Left lobe of liver (tissue), 2 donors: ENCODE measurements around the gene PITPNC1. TPM values are rescaled to one million over a fixed set of nuclear protein-coding genes. Genes with fewer than 3 reads are reported as not detected.
A peak's percentile ranks its signal among the peaks of the same experiment; 100 is the strongest.
"Not testable (repeated sequence)": the region's sequence is repeated elsewhere in the genome, so short reads cannot be mapped to it uniquely, and the experiment has no call there.

Experiments used
- ATAC-seq: fragments of 200-7000 bp; cut with Tn5 transposase; one replicate; pipeline ENCODE4 v1.9.1; 2020; ENCODE audit warnings: mild to moderate bottlenecking, moderate library complexity
- DNase-seq: peaks from one replicate; pipeline ENCODE4 v3.0.0-alpha.2; 2020; ENCODE audit warnings: low spot score
- total RNA-seq: library from RNA; stranded (reverse); gene quantifications from one replicate; pipeline ENCODE4 v1.2.1, GENCODE V29; 2021
- donor health status: DM: no; HTN: no; CAD: no; lungs with moderate emphysema.
- donor health status: DM: no; HTN: yes; CAD: no.

Gene PITPNC1
- total RNA-seq, 1 donor from 2014 or later = 13.1 TPM

DNA sequence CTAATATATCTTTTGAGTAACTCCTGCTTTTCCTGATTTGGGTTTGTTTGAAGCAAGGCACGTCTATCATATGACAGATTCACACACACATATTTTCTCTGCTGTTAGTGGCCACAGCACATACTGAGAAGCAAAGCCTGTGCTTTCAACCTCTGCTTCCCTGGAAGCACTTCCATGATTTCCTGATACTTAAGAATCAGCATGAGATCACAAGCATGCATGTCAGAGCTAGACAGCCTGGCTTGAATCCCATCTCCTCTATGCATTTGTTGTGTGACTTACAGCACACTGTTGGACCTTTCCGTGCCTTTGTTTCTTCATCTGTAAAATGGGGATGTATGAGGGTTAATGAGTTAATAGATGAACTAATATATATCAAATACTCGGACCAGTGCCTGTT, 189.6 kb downstream of the PITPNC1 start:
- DNase-seq (no peak), ATAC-seq (no peak)

DNA sequence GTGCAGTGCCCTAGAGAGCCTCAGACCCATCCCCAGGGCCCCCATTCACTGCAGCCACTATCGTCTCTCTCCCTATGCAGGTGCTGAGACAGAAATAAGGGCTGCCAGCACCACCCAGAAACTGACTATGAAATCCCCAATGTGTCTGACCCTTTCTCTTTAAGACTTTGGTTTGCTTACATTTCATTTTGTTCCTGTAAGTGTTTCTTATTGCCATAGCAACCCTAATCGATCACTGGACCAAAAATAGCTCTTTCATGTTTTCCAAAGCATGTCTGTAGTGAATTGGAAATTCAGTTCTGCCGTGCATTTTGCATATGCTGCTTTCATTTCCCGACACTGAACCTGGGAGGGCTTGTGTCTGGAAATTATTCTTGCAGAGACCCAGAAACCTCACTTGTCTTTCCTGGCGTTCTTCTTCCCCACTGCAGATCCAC, 192.0 kb downstream of the PITPNC1 start:
- DNase-seq (no peak), ATAC-seq (no peak)

DNA sequence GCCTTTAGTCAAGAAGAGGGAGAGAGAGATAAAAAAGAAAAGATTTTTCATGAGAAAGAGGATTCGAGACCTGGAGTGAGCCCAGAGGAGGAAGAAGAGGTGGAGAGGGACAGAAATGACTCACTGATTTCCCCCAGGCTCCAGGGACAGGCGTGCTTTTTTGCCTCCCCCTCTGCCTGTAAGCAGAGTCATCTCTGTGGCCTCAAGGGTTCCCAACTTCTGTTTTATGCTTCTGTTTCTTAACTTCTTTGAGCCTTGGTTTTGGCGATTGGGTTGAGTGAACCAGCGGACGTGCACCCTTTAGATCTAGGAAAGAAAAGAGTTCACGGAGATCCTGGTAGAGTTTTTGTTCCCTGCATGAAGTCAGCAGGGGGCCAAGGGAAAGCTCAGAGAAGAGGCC, 192.8 kb downstream of the PITPNC1 start:
- ATAC-seq (no peak), DNase-seq (no peak)

DNA sequence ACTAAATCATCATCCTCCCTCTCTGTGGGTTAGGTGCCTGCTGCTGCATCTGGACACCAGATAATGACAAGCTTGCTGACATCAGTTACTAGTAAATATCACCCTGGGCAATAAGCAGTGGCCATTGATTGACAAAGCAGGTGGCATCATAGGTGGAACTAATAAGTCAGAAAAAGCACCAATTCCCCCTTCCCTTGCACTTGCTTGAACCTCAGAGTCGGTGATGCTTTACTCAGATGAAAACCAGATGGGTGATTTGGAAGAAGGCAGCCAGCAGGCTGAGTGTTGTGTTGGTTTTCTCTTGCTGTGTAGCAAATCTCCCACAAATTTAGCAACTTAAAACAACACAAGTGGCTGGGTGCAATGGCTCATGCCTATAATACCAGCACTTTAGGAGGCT, 193.7 kb downstream of the PITPNC1 start:
- DNase-seq (no peak), ATAC-seq (no peak)

DNA sequence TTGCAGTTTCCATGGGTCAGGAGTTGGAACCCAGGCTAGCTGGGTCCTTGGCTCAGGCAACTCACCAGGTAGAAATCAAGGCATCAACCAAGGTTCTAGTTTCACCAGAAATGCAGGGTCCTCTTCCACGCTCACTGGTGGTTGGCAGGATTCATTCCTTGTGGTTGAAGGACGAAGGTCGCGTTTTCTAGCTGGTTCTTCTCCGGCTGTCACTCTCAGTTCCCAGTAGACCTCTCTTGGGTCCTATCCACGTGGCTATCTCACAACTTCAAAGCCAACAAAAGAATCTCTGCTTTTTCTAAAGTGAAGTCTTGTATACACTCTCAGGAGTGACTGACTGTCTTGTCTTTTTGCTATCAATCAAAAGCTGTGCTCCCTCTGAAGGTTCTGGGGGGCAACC, 194.4 kb downstream of the PITPNC1 start:
- ATAC-seq (no peak), DNase-seq (no peak)

DNA sequence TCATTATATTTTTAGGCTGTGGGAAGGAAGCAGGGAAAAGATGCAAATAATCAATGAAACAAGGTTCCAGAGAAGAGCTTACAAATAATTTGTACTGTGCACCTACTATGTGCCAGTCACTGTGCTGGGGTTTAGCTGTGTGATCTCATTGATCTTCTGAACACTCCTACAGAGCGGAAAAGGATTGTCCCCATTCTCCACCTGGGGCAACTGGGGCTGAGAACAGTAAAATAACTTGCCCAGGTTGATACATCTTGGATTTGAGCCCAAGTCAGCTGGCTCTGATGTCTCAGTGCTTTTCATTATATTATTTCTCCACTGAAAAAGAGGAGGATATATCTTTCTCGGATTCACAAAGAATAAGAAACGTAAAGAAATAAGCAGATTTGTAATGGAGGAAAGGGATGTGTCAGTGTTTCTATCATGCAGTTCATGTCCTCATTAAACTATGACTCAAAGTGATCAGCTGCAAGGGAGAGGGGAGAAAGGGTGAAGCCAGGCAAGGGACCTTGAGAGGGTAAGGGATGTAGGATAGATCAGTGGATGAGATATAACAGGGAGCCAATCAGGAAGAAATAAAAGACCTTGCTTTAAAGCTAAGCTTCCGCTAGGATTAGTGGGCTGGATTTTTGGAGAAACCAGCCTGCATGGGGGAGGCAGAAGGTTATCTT, 197.0 kb downstream of the PITPNC1 start:
- no peak for ATAC-seq
- no peak for DNase-seq

DNA sequence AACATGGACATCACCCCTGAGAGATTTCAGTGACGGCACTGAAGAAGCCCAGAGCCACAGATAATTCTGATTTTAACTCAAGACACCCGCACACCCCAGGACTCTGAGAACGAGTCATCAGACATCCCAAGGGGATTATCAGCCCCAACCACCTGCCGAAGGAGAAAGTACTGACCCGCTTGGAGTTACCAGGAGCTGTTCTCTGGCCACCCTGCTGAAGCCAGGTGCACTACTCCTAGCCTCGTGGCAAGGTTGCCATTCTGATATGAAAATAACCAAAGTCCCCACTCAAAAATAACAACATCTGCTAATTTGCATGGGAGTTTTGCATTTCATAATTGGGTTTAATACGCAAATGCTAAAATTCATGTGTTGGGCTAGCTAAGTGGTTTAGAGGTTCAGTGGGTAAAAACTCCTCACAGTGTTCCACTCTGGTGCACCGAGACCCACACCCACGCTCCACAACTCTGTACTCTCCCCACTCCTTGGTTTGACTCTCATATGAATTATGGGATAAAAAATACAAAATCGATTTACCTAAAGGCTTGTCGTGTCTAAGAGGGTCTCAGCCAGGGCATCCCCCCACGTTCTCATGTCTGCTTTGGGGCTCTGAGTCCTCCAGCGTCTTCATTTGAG, 197.7 kb downstream of the PITPNC1 start:
- no peak for DNase-seq
- ATAC-seq = no peak

DNA sequence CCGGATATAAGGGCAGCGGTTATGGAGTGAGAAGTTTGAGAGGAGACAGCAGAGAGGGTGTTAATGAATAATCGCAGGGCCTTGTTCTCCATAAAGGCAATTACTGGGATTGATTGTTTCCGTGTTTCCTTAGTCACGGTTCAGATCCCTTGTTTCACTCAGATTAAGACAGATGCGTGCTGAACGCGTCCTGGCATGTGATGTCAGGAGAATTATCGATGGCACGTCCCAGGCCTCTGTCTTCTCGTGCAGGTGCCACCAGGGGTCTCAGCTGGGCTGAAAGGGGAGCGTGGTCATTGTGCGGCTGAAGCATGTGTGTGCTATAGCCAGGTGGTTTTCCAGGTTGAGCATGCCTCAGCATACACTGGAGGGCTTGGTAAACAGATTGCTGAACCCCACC, 198.2 kb downstream of the PITPNC1 start:
- DNase-seq (no peak), ATAC-seq (no peak)

DNA sequence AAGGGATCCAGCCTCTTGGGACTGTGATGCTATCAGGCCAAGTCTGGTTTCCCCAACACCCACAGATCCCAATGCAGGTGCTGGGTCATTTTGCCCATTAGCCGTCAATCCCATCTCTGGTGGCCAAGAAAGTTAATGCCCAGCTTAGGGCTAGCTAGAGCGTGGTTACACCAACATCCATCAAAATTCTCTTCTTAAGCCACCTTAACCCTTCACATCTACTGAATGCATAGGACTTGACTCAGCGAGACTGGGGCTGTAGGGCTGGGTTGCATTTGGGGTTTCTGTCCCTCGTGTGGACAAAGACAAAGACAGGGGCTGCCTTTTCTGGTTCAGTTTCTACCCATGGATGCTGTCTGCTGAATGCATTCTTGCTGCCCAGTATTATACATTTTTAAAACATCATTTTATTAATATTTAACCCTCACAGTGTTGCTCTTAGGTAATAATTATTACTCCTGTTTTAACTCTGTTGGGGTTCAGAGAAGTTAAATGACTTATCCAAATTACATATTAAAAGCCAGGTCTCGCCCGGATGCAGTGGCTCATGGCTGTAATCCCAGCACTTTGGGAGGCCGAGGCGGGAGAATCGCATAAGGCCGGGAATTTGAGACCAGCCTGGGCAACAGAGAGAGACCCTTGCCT, 199.5 kb downstream of the PITPNC1 start:
- no peak for ATAC-seq

DNA sequence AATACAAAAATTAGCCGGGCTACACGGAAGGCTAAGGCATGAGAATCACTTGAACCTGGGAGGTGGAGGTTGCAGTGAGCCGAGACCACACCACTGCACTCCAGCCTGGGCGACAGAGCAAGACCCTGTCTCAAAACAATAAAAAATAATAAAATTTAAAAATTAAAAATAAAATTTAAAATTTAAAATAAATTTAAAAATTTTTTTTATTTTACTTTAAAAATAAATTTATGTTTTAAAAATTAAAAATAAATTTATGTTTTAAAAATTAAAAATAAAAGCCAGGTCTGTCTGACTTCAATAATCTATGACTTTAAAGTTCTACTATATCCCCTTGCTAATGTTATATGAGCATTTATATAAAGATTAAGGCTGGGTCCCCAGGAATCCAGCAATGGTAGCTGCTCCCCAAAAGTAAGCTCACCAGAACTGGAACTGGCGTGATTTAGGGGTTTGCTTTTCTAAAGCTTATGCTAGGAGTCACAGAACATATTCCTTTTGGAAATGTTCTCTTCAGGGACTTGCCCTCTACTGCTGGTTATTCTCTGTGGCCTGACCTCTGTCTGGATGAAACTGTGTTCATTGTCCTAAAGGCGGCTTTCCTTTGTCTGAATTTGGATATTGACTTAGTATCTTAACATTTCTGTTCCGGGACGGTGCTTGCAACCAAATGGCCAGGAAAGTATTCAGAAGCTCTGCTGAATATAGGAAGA, 200.5 kb downstream of the PITPNC1 start:
- DNase-seq (no peak), ATAC-seq (no peak)

More for the DNA sequence above, 199.5 kb downstream of the PITPNC1 start:
- no peak for DNase-seq

DNA sequence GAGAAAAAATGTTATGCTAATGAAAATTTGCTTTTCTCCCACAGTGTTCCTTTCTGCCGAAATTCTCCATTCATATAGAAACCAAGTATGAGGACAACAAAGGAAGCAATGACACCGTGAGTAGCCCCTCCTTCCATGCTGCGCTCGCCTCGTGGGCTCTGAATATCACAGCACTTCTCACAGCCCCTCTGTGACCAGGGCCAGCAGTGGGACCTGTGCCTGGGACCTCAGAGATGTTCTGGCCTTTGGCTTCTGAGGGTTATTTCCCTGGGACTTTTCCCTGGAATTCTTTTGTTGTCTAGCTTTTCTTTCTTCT, 201.0 kb downstream of the PITPNC1 start:
- ATAC-seq = no peak
- DNase-seq = no peak

DNA sequence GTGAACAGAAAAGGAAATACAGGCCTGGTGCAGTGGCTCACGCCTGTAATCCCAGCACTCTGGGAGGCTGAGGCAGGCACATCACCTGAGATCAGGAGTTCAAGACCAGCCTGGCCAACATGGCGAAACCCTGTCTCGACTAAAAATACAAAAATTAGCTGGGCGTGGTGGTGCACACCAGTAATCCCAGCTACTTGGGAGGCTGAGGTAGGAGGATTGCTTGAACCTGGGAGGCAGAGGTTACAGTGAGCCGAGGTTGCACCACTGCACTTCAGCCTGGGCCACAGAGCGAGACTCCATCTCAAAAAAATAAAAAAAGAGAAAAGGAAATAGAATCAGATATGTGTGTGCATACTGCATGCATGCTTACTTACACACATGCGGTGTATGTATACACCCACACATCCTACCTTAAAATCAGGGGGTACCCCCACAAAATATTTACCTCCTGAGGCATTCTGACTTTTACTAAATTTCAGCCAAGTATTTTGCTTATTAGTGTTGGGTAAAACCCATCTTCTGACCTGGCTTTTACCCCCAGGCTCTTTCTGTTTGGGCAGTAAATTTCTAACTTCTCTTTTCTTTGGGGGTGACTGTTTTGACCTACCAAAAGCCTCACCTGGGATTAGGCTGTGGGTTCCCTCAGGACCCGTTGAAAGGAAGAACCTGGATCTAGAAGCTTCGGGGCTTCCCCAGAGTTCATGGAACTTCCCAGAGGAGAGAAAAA, 201.8 kb downstream of the PITPNC1 start:
- ATAC-seq, DNase-seq: not testable (repeated sequence)

DNA sequence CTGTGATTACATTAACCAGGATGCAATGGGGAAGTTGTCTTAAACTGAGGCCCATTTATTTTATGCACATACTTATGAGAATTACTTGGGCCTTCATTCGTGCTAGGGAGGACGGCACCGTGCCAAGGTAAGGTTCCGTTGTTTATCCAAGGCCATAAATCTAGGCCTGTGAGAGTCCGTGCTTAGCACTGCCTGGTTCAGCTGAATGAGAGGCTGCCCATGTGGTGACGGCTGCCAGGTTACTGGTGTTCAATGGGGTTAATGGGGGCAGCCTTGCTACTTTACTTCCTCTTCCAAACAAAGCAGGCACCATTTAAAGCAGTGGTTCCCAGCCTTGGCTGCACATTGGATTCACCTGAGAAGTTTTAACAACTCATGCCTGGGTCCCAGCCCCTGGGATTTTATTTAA, 205.6 kb downstream of the PITPNC1 start:
- no peak for DNase-seq

DNA sequence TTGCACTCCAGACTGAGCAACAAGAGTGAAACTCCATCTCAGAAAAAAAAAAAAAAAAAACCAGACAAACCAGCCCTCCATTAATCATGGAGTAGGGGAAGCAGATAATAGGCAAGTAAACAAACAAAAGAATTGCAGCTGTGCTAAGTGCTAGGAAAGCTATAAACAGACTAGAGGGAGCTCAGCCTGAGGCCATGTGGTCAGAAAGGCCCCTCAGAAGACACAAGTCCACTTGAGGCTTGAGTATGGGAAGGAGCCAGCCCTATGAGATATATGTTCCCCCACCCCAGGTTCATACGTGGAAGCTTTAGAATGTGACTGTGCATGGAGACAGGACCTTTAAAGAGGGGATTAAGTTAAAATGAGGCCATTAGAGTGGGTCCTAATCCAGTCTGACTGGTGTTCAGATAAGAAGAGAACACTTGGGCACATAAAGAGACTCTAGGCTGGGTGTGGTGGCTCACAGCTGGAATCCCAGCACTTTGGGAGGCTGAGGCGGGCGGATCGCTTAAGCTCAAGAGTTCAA, 208.1 kb downstream of the PITPNC1 start:
- DNase-seq = no peak
- ATAC-seq = no peak

More for the DNA sequence above, 205.6 kb downstream of the PITPNC1 start:
- ATAC-seq = no peak

DNA sequence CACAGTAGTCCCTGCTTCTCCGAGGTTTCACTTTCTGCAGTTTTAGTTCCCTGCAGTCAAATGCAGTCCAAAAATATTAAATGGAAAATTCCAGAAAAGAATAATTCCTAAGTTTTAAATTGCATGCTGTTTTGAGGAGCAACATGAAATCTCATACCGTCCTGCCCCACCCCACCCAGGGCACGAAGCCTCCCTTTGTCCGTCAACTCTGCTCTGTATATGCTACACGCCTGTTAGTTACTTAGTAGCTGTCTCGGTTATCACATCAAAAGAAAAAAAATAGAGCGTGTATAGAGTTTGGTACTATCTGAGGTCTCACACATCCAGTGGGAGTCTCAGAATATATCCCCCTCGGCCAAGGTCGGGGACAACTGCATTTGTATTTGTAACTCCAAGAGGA, 211.2 kb downstream of the PITPNC1 start:
- DNase-seq (no peak), ATAC-seq (no peak)

DNA sequence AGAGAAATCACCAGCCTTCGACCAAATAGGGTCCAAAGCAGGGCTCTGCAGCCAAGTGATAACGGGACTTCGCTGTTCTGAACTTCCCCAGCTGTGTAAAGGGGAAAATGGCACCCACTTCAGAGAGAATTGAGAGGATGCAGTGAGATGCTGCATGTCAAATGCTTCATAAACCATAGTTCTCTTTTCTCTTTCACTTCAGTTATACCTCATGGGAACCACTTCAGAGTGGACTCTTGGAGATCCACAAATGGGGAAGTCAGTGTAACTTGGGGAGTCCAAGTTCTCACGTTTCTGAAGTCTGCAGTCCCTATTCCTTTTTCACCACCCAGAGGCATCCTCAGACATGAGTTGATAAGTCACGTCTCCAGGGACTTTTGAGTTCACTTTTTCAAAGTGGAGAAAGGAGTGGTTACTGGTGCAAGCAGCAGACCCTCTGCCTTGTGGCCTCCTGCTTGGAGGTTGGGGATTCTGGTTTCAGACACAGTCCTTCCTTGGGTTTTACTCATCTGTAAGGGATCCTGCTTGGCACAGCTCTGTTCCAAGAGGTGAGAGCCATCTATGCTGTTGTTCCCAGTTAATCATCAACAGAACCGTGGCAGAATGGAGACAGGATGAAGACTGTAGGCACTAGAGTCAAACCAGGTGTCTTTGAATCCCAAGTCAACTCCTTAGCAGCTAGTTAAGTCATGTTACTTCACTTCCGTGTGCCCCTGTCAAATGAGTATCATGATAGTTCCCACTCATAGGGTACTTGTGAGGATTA, 217.2 kb downstream of the PITPNC1 start:
- no peak for DNase-seq
- peak; percentile 91 for ATAC-seq

DNA sequence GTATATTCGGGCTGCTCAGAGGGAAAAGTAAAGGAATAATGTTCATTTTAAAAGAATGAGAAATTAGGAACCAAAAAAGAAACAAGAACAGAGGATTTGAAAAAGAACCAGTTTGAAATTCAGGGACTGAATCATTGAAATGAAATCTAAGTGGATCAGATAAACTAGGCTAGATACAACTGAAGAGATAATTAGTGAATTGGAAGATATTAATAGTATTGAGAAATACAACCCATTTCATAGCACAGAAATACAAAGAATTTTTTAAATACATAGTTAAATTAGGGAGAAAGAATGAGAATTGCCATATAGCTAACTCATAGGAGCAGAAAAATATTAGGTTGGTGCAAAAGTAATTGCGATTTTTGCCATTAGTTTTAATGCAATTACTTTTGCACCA, 223.3 kb downstream of the PITPNC1 start:
- DNase-seq (no peak), ATAC-seq (no peak)

DNA sequence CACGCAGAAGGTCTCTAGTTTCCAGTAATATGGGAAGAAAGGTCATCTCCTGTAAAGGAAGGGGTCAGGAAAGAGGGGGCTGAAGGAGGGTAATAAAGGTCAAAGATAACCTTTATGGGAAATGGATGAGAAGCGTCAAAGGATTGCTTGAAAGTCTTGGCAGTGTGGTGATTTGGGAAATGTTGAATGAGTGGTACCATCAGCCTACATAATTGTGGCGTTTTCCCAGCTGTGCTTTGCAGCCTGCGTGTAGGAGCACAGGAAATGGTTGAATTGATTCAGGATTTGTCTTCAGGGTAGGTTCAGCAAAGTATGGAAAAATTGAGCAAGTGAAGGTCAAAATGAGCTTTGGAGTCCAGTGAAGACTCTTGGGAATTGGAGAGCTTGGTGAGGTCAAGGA, 224.8 kb downstream of the PITPNC1 start:
- no peak for DNase-seq

DNA sequence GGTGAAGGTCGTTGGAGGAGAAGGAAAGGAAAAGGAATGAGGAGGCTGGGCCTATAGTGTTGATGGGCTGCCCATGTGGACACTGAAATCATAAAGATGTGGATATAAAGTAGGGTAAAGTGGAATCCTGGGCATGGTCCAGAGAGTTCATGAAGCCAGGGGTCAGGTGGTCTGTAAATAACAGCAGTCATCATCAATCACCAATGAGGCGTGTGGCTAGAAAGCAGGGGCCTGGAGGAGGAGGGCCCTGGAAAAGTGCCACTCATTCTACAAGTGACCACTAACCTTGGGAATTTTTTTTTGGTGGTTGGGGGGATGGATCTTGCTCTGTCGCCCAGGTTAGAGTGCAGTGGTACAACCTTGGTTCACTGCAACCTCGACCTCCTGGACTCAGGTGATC, 225.4 kb downstream of the PITPNC1 start:
- DNase-seq = no peak
- ATAC-seq = no peak

More for the DNA sequence above, 224.8 kb downstream of the PITPNC1 start:
- ATAC-seq = no peak

DNA sequence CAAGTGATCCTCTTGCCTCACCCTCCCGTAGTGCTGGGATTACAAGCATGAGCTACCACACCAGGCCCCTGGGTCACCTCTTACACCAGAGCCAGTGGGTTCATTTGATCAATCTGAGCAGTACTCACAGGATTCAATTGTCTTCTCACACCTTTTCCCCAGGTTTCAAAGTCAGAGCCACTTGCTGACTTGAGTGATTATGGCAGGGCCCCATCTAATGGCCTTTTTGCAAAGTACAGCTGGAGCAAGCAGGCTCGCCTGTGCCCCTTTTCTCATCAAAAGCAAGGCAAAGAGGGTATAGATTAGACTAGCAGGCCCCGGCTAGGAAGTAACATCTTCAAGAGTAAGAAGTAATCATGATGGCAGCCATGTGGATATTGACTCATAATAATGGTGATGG, 225.9 kb downstream of the PITPNC1 start:
- ATAC-seq (peak; percentile 23), DNase-seq (no peak)
